ENCODE measurements around the gene TEX101.
A peak's percentile ranks its signal among the peaks of the same experiment; 100 is the strongest.
"Not testable (repeated sequence)": the region's sequence is repeated elsewhere in the genome, so short reads cannot be mapped to it uniquely, and the experiment has no call there.

Gene TEX101

DNA sequence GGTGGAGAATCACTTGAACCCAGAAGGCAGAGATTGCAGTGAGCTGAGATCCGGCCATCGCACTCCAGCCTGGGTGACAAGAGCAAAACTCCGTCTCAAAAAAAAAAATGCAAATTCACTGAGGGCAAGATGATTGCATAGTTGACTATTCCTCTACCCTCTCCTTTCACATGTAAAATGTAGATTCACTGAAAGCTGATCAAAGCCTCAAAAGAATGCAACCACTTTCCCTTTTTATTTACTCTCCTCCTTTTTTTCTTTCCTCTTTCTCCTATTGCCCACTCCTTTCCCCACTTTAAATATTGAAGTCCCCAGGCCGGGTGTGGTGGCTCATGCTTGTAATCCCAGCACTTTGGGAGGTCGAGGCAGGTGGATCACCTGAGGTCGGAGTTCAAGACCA lies 6.3 kb downstream of the TEX101 start:
- DNase-seq (ENCODE audit: low spot score): no peak

DNA sequence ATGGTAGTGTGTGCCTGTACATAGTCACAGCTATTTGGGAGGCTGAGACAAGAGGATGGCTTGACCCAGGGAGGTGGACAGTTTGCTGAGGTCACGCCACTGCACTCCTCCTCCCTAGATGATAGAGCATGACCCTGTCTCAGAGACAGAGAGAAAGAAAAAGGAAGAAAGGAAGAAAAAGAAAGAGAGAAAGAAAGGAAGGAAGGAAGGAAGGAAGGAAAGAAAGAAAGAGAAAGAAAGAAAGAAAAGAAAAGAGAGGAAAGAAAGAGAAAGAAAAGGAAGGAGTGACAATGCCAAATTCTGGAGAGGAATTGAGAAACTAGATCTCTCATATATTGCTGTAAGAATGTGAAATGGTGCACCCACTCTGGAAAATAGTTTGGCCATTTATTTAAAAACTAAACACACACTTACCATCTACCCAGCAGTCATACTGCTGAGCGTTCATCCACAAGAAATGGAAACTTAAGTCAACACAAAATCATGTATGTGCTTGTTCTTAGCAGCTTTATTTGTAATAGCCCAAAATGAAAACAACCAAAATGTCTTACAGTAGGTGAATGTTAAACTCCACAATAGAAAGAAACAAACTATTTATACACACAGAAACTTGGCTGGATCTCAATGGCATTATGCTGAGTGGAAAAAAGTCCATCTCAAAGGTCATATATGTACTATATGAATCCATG lies 7.5 kb downstream of the TEX101 start:
- no peak for DNase-seq (ENCODE audit: low spot score)

DNA sequence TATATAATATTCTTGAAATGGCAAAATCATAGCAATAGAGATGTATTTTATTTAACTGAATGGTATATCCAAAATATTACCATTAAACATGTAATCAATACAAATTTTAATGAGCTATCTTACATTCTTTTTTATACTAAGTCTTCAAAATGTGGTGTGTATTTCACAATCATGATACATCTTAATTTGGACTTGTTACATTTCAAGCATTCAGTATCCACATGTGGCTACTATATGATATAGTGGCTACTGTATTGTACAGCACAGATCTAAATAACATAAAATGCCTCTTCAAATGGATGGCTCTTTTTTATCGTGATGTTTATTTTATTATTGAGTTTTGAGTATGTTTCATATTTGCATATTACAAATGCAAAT lies 8.0 kb downstream of the TEX101 start:
- DNase-seq (ENCODE audit: low spot score): no peak

DNA sequence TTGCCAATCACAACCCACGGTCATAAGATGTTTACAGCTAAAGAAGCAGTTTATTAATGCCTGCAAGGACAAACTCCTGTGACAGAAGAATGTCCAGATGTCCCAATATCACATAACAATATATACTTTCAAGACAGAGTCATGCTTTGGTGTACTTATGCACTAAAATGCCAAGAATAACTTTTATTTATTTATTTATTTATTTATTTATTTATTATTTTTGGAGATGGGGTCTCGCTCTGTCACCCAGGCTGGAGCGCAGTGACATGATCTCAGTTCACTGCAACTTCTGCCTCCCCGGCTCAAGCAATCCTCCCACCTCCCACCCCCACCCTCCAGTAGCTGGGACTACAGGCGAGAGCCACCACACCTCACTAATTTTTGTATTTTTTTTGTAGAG lies 9.1 kb downstream of the TEX101 start:
- DNase-seq (ENCODE audit: low spot score): no peak

DNA sequence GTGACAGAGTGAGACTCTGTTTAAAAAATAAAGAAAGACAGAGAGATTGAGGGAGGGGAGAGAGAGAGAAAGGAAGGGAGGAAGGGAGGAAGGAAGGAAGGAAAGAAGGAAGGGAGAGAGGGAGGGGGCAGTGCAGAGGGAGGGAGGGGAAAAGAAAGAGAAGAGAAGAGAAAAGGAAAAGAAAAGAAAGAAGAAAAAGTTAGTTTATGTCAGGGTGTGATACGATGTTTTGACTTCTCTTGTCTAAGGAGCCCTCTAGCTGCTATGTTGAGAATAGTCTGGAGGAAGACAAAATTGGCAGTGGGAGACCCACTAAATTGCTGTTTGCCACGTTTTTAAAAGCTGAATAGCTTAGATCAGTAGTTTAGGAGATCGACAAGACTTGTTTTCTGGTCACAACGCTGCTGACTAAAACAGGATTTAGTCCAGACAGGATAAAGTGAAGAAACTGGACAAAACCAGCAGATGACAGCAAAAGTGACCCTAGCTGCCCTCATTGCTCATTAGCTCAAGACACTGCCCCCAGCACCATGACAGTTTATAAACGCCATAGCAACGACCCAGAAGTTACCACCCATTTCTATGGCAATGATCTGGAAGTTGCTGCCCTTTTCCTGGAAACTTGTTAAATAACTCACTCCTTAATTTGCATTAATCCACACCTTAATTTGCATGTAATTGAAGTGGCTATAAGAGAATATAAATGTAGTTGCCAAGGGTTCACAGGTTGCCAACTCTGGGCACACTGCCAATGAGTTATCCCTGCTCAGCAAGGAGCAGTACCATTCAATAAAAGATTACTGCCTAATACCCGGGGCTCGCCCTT lies 11.1 kb downstream of the TEX101 start:
- no peak for DNase-seq (ENCODE audit: low spot score)

DNA sequence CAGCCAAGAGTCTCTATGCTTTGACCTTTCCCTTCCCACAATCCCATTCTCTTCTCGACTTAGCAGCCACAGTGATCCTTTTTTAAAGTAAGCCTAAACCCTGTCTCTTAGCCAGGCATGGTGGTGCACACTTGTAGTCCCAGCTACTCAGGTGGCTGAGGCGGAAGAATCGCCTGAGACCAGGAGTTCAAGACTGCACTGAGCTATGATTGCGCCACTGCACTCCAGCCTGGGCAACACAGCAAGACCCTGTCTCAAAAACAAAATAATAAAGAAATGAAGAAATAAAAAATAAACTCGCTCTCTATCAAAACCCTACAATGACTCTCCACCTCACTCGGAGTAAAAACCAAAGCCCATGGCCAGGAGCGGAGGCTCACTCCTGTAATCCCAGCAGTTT lies 14.7 kb downstream of the TEX101 start:
- no peak for DNase-seq (ENCODE audit: low spot score)

DNA sequence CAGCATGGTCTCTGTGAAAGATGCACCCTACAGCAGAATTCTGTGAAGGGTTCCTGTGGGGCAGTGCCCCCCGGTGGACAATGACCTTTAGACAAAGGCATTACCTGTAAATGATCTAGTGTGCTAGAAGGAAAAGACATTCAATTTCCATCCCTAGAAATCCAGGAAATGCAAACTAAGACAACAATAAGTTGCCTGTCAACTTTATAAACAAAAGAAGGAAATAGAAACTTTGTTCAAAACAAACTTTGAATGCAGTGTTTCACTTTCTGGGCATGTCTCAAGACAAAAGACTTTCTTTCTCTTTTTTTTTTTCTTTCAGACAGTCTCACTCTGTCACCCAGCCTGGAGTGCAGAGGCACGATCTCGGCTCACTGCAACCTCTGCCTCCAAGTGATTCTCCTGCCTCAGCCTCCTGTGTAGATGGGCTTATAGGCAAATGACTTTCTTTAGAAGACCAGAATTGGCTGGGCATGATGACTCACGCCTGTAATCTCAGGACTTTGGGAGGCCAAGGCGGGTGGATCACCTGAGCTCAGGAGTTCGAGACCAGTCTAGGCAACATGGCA lies 15.5 kb downstream of the TEX101 start:
- no peak for DNase-seq (ENCODE audit: low spot score)

DNA sequence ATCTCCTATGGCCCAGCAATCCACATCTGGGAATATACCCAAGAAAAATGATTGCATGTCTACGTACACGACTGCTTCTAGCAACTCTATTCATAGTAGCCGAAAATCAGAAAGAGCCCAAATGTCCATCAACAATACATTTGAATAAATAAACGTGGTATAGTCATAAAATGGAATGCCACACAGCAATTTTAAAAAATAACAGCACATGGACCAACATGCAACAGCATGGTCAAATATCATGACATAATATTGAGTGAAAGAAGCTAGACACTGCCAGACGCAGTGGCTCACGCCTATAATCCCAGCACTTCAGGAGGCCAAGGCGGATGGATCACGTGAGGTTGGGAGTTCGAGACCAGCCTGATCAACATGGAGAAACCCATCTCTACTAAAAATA lies 16.3 kb downstream of the TEX101 start:
- DNase-seq (ENCODE audit: low spot score): no peak

DNA sequence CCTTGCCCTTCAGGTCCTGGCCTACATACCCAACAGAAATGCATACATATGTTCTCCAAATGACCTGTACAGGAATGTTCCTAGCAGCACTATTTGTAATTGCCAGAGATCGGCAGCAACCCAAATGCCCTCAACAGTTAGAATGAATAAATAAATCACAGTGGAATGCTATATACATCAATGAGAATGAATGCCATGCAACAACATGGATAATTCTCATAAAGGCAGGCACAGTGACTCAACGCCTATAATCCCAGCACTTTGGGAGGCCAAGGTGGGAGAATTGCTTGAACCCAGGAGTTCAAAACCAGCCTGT lies 18.6 kb downstream of the TEX101 start:
- DNase-seq (ENCODE audit: low spot score): no peak

DNA sequence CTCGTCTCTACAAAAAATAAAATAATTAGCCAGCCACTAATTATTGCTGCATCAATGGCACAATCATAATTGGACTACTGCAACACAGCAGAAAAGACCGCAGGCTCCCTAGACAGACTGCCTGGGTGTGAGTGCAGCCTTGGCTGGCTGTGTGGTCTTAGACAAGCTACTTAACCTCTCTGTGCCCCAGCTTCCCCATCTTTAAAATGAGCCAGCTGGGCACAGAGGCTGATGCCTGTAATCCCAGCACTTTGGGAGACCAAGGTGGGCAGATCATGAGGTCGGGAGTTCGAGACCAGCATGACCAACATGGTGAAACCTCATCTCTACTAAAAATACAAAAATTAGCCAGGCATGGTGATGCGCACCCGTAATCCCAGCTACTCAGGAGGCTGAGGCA lies 19.0 kb downstream of the TEX101 start:
- DNase-seq (ENCODE audit: low spot score): no peak

DNA sequence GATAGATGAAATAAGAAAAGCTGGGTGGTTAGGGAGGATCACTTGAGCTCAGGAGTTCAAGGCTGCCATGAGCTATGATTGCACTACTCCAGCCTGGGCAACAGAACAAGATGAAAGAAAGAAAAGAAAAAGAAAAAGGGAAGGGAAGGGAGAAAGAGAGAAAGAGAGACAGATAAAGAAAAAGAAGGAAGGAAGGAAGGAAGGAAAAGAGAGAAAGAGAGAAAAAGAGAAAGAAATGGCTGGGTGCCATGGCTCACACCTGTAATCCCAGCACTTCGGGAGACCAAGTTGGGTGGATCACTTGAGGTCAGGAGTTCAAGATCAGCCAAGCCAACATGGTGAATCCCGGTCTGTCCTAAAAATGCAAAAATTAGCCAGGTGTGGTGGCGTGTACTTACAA lies 21.1 kb downstream of the TEX101 start:
- DNase-seq (ENCODE audit: low spot score): no peak

DNA sequence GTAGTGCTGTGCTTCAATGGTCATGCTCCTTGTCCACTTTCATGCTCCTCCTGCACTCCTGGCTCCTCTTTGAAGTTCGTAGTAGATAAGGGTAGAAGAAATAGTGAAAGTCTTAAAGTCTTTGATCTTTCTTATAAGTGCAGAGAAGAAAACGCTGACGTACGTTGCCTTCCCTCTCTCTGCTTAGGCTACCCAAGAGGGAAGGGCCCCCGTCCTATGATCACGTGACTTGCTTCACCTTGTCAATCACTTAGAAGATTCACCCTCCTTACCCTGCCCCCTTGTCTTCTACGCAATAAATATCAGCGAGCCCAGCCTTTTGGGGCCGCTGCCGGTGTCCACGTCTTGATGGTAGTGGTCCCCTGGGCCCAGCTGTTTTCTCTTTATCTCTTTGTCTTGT lies 22.6 kb downstream of the TEX101 start:
- not testable (repeated sequence) for DNase-seq (ENCODE audit: low spot score)

DNA sequence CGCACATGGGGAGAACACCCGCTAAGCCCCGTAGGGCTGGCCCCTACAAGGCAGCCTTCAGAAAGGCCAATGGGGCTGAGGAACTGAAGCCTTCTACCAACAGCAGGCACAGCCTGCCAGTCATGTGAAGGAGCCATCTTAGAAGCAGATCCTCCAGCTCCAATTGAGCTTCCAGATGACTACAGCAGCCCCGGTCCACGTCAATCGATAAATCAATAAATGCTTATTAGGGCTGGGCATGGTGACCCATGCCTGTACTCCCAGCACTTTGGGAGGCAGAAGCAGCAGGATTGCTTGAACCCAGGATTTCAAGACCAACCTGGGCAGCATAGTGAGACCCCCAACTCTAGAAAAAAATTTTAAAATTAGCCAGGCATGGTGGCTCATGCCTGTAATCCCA lies 23.0 kb downstream of the TEX101 start:
- DNase-seq (ENCODE audit: low spot score): no peak

DNA sequence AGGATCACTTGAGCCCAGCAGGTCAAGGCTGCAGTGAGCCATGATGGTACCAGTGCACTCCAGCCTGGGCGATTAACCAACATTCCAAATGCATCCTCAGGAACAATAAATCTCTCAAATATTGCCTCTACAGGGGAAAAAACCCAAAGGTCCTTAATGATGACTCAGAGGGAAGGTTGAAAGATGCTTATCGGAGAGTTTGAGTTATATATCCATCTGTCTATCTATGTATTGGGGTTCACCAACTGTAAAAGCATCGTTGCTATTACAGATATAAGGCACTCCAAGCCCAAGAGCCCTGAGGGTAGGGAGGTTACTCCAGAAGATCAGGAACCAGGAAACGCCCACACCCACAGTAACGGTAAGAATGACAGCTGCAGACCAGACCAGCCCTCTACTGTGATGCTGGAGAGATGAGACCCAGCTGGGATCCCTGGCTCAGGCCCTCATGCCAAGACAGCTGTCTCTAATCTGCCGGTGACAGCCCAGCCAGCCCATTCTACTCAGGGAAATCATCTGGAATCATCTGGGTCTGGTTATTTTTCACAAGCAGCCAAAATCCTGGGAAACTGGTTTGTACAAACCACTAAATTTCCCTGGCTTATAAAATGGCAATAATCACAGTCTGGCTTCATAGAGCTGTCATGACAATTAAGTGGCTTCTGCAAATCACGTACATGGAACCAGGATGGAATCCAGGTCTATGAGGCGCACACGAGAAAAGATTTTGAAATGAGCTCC lies 23.8 kb downstream of the TEX101 start:
- peak; percentile 77 for DNase-seq (ENCODE audit: low spot score)

DNA sequence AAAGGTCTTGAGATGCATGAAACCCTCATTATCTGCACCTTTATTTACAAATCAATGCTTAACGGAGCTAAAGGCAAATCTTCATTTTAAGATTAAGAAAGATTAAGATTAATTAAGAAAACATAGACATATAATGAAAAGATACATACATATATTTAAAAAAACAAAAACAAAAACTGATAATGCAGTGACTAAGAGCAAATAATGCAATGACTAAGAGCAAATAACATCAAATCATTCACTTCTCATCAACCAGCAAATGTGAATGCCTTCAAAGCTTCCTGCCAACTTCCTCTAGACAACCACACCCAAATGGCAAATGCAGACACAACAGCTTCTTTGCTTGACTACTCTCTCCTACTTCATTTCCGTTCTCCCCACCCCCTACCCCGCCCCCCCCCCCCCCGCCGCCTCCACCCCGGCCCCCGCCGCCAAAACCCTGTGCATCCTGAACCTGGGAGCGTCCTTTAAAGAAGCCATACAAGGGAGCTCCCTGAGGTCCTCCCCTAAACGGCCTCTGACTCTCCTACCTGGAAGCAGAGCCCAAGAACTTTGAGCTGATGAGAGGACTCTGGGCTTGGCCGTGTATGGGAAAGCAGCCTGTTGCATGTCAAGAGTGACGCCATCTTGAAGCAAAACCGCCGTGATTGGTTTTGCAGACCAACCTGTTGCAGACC lies 24.5 kb downstream of the TEX101 start:
- no peak for DNase-seq (ENCODE audit: low spot score)

DNA sequence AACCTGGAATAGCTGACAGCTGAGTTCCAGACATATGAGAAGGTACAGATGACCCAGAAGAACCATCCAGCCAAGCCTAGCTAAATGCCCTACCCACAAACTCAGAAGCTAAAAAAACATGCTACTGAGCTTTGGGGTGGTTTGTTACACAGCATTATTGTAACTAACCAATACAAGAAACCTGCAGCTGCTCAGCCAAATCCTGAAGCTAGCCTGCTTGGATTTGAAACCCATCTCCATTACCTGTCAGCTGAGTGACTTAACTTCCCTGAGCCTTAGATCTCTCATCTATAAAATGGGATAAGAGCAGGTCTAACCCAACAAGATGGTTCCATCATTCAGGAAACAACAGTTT lies 25.0 kb downstream of the TEX101 start:
- DNase-seq (ENCODE audit: low spot score): no peak

DNA sequence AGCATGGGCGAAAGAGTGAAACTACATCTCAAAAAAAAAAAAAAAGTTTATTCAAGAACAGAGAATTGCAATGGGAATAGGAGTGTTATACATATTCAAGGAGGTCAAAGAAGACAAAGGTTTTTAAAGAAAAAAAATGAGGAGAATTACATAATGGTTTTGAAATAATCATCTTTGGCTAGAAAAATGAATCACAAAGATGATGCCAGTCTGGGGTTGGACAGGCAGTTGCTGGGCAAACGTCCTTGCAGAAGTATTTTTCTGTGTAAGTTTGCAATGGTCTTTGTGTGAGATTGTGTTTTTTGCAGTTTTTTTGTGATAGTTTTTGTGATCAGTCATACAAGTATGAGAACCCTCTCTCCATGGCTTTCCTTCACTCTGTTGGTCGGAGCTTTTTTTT lies 27.0 kb downstream of the TEX101 start:
- DNase-seq (ENCODE audit: low spot score): no peak

DNA sequence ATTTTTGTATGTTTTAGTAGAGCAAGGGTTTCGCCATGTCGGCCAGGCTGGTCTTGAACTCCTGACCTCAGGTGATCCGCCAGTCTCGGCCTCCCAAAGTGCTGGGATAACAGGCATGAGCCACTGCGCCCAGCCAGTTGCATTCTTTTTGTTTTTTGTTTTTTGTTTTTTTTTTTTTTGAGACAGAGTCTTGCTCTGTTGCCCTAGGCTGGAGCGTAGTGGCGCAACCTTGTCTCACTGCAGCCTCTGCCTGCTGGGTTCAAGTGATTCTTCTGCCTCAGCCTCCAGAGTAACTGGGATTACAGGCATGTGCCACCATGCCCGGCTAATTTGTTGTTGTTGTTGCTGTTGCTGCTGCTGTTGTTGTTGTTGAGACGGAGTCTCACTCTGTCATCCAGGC lies 29.4 kb downstream of the TEX101 start:
- not testable (repeated sequence) for DNase-seq (ENCODE audit: low spot score)

DNA sequence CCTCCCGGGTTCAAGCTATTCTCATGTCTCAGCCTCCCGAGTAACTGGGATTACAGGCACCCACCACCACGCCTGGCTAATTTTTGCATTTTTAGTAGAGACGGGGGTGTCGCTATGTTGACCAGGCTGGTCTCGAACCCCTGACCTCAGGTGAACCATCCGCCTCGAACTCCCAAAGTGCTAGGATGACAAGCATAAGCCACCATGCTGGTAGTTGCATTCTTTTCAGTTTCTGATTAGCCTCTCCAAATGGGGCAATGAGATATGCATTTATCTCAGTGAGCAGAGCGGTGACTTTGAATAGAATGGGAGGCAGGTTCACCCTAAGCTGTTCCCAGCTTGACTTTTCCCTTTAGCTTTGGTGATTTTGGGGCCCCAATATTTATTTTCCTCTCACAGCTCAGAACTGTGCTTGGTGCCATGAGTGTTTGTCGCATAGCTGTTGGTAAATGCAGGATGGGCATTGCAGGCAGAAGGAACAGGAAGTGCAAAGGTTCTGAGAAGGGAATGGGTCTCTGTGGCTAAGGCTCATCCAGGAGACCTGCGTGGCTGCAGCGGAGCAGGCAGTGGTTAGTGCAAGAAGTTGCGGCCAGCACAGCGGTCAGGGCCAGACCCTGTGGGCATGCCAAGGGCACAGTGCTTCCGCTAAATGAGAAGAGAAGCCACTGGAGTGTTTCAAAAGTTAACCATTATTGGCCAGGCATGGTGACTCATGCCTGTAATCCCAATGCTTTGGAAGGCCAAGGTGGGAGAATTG lies 30.0 kb downstream of the TEX101 start:
- DNase-seq (ENCODE audit: low spot score): no peak

DNA sequence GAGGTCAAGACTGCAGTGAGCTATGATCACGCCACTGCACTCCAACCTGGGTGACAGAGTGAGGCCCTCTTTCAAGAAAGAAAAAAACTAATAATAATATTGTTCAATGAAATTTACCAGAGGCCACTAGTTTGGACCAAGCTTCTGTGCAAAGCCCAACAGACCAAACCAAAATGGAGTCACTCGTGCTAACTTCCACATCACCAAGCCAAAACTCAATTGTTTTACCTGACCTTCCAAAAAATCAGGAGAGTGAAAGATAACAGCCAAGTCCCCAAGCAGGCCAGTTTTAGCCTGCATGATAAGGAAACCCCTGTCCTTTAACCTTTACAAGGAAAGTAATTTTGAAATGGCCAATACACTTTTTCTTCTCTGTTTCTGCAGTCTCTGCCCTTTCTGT lies 30.7 kb downstream of the TEX101 start:
- no peak for DNase-seq (ENCODE audit: low spot score)

DNA sequence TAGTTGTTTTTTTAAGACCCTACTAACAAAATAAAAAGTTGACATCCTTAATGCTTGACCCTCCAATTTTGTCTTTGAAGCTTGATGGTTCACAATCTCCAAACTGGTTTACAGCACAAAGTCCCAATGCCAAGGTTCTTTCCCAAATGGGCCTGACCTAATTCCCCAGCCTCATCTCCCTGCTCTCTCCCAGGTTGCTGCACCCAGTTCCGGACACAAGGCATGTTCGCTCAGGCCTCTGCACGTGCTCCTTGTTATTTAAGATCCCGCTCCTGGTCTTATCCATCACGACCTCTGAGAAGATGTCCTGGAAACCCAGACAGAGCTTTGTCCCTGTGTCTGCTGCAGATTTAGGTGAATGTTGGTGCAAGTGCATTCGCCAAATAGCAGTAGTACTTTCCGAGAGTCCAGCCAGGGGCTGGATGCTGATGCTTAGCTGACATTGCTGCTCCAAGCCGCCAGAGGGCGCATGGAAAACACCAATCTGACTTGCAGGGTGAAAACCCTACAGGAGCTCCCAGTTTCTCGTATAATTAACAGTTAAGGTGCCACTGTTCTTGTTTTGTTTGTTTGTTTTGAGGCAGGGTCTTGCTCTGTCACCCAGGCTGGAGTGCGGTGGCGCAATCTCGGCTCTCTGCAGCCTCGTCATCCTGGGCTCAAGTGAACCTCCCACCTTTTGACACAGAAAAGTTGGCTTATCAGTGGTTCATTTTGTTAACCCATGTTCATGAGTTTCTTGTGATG lies 32.2 kb downstream of the TEX101 start:
- peak; percentile 71 for DNase-seq (ENCODE audit: low spot score)
